Measurements from ENCODE around the gene C2CD5.

DNA sequence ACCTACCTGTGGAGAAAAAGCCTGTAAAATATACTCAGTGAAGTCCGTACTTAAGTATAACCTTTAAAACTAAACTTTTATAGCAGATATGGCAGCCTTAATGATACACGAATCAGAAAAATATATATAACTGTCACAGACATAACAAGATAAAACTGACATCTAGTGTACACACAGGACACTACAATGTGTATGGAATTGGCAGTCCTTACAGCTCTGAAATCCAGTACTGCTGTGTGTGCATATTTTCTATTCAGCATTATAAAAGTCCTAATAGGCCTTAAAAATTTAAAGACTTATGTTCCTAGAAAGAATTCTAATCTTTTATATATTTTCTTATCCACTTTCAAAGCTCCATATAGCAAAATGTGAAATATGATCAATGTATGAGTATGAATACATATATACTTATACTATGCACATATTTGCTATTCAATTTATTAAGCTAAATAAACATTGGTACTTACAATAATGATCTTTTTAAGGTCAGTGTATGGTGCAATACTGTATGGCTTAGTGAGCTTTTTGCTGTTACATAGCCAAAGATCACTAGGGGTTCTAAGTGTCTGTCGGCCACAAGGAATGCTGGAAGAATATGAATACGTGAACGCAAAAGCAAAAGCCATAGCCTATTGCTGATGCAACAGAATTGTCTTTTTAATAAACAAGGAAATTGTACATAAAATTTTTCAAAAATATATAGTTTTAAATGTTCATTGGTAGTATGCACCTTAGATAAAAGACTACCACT, 69.2 kb downstream of the C2CD5 start:
- TF ChIP-seq EGR1 (IDR thresholded peaks at IDR 0.05) (no peak), RAD21 (IDR thresholded peaks at IDR 0.05; ENCODE audit: low read depth) (no peak)

All from Ishikawa (cell line).